HepG2 (cell line): ENCODE results near the gene RPL26. TPM values are rescaled to one million over a fixed set of nuclear protein-coding genes. Genes with fewer than 3 reads are reported as not detected.
A peak's percentile ranks its signal among the peaks of the same experiment; 100 is the strongest.

Source experiments
- BHLHE40 ChIP-seq: IDR thresholded peaks from 2 replicates; pipeline ENCODE4 v1.6.1; 2011; ENCODE audit warnings: low read length, improper control_type of control experiment
- KLF11 ChIP-seq: IDR thresholded peaks from 2 replicates; pipeline ENCODE4 v1.6.1; 2016; ENCODE audit warnings: missing compliant biosample characterization
- MATR3 ChIP-seq: sonication (generic); formaldehyde crosslinking; IDR thresholded peaks from 2 replicates; pipeline ENCODE4 v1.4.0; 2020; ENCODE audit warnings: missing genetic modification reagents
- MLLT10 ChIP-seq: sonication (generic); formaldehyde crosslinking; IDR thresholded peaks from 2 replicates; pipeline ENCODE4 v1.4.0; 2020; ENCODE audit warnings: missing genetic modification reagents
- RAD51 ChIP-seq: fragments of 450-650 bp; IDR thresholded peaks from 2 replicates; pipeline ENCODE4 v1.6.1; 2016; ENCODE audit warnings: borderline replicate concordance
- SMARCE1 ChIP-seq: fragments of 450-650 bp; IDR thresholded peaks from 2 replicates; pipeline ENCODE4 v1.6.1; 2017; ENCODE audit warnings: borderline replicate concordance
- ZMYM3 ChIP-seq: sonication (generic); formaldehyde crosslinking; IDR thresholded peaks from 2 replicates; pipeline ENCODE4 v1.5.1; 2020; ENCODE audit warnings: mild to moderate bottlenecking, missing genetic modification reagents
- ZNF20 ChIP-seq: sonication (generic); formaldehyde crosslinking; IDR thresholded peaks from 2 replicates; pipeline ENCODE4 v1.4.0; 2020; ENCODE audit warnings: mild to moderate bottlenecking, moderate library complexity, missing genetic modification reagents
- ZNF317 ChIP-seq: sonication (generic); formaldehyde crosslinking; IDR thresholded peaks from 2 replicates; pipeline ENCODE4 v1.5.0; 2020; ENCODE audit warnings: mild to moderate bottlenecking, missing genetic modification reagents
- ZNF792 ChIP-seq: IDR thresholded peaks from 2 replicates; pipeline ENCODE4 v1.6.1; 2016
- ZSCAN21 ChIP-seq: sonication (generic); formaldehyde crosslinking; IDR thresholded peaks from 2 replicates; pipeline ENCODE4 v1.8.0; 2022; ENCODE audit warnings: mild to moderate bottlenecking, missing genetic modification reagents, moderate library complexity, borderline replicate concordance
- polyA plus RNA-seq, 8 experiments: library from polyadenylated mRNA; depleted of rRNA in 3 of 8; stranded (reverse) in 7 of 8; unstranded in 1 of 8; fragments of >200 nt; fragmentation: Illumina TruSeq in 4 of 8; extraction: Trizol in 4 of 8; gene quantifications; 2 replicates each; pipeline versions ENCODE4 v1.2.1 to v1.2.3, GENCODE V29; 2011 to 2016; ENCODE audit warnings: low read depth in 4 of 8, missing spikeins in 1 of 8, mixed read lengths in 1 of 8; ENCODE audit not compliant: insufficient read depth in 1 of 8
- total RNA-seq, 5 experiments: library from RNA; depleted of rRNA; stranded (reverse); fragments of >200 nt; fragmentation: Illumina TruSeq; extraction: Trizol; gene quantifications; 2 replicates each; pipeline ENCODE4 v1.2.3, GENCODE V29; 2016; ENCODE audit warnings: low read depth in 1 of 5
- TF ChIP-seq, protein P1 (sequence below): sonication (generic); formaldehyde crosslinking; IDR thresholded peaks from 2 replicates; pipeline ENCODE4 v1.9.0; 2021; ENCODE audit warnings: missing genetic modification reagents, borderline replicate concordance
- TF ChIP-seq, protein P2 (sequence below): sonication (generic); formaldehyde crosslinking; IDR thresholded peaks from 2 replicates; pipeline ENCODE4 v1.4.0; 2020; ENCODE audit warnings: mild to moderate bottlenecking, missing genetic modification reagents, borderline replicate concordance

The RPL26 gene
- total and polyA plus RNA-seq, 2 of the 13 experiments (the other 11 are each of a cell fraction or from before 2014, with no cell fraction given) = 2,817 to 3,529 TPM

DNA sequence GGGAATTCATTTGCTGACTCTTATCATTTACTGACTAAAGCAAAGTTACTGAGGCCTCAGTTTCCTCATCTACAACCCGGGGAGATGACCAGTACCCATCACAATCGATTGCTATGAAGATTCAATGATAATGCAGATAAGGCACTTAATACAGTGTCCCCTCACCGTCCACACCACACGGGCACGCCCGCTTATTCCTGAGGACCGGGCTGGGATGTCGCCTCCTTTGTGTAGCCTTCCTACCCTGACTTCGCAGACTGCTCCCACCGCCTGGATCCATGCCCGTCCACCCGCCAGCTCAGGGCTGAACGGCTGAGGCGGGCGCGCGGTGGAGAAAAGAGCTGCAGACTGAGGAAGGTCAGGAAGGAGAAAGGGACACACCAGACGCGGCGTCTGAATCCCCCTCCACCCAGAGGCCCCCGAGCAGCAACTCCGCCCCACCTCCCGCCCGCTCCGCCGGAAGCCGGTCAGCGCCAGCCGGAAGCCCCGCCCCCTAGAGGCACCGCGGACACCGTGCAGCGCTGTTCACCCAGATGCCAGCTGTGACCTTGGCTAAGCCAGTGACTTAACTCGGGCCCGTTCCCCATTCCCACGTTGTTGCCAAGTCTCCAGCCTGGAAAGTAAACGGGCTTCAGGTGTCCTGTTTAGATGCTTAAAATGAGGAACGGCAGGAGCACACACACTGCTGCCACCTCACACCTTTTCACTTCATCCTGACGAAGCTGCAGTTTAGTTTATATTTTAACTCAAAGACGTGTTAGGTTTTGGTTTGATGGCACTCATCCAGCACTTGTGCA is 6.5 kb downstream of the RPL26 start, which contains the start of gene KRABD2 (continued):
- TF ChIP-seq ZMYM3 = peak; percentile 14; the same call in 1 of the 2 replicates
- TF ChIP-seq ZNF792 (CRISPR knock-in tag) = peak; percentile 49; the same call in 1 of the 2 replicates
- TF ChIP-seq, protein P1, sequence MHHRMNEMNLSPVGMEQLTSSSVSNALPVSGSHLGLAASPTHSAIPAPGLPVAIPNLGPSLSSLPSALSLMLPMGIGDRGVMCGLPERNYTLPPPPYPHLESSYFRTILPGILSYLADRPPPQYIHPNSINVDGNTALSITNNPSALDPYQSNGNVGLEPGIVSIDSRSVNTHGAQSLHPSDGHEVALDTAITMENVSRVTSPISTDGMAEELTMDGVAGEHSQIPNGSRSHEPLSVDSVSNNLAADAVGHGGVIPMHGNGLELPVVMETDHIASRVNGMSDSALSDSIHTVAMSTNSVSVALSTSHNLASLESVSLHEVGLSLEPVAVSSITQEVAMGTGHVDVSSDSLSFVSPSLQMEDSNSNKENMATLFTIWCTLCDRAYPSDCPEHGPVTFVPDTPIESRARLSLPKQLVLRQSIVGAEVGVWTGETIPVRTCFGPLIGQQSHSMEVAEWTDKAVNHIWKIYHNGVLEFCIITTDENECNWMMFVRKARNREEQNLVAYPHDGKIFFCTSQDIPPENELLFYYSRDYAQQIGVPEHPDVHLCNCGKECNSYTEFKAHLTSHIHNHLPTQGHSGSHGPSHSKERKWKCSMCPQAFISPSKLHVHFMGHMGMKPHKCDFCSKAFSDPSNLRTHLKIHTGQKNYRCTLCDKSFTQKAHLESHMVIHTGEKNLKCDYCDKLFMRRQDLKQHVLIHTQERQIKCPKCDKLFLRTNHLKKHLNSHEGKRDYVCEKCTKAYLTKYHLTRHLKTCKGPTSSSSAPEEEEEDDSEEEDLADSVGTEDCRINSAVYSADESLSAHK = no peak
- no peak for TF ChIP-seq BHLHE40
- no peak for TF ChIP-seq RAD51
- peak; percentile 74; the same call in 1 of the 2 replicates for TF ChIP-seq KLF11 (CRISPR knock-in tag)
- TF ChIP-seq SMARCE1 = no peak
- TF ChIP-seq ZSCAN21 = peak; percentile 67; the same call in 1 of the 2 replicates
- TF ChIP-seq ZNF317 (CRISPR knock-in tag) = peak; percentile 77; the same call in 1 of the 2 replicates
- TF ChIP-seq ZNF20 (CRISPR knock-in tag) = no peak
- no peak for TF ChIP-seq MATR3
- TF ChIP-seq, protein P2, sequence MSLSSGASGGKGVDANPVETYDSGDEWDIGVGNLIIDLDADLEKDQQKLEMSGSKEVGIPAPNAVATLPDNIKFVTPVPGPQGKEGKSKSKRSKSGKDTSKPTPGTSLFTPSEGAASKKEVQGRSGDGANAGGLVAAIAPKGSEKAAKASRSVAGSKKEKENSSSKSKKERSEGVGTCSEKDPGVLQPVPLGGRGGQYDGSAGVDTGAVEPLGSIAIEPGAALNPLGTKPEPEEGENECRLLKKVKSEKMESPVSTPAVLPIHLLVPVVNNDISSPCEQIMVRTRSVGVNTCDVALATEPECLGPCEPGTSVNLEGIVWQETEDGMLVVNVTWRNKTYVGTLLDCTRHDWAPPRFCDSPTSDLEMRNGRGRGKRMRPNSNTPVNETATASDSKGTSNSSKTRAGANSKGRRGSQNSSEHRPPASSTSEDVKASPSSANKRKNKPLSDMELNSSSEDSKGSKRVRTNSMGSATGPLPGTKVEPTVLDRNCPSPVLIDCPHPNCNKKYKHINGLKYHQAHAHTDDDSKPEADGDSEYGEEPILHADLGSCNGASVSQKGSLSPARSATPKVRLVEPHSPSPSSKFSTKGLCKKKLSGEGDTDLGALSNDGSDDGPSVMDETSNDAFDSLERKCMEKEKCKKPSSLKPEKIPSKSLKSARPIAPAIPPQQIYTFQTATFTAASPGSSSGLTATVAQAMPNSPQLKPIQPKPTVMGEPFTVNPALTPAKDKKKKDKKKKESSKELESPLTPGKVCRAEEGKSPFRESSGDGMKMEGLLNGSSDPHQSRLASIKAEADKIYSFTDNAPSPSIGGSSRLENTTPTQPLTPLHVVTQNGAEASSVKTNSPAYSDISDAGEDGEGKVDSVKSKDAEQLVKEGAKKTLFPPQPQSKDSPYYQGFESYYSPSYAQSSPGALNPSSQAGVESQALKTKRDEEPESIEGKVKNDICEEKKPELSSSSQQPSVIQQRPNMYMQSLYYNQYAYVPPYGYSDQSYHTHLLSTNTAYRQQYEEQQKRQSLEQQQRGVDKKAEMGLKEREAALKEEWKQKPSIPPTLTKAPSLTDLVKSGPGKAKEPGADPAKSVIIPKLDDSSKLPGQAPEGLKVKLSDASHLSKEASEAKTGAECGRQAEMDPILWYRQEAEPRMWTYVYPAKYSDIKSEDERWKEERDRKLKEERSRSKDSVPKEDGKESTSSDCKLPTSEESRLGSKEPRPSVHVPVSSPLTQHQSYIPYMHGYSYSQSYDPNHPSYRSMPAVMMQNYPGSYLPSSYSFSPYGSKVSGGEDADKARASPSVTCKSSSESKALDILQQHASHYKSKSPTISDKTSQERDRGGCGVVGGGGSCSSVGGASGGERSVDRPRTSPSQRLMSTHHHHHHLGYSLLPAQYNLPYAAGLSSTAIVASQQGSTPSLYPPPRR (CRISPR knock-in tag) = peak; percentile 16; the same call in 1 of the 2 replicates
- TF ChIP-seq MLLT10 = no peak
